HepG2 (cell line): Measurements from ENCODE around the gene ZBTB21. TPM values are rescaled to one million over a fixed set of nuclear protein-coding genes. Genes with fewer than 3 reads are reported as not detected.

Source experiments
- ATAC-seq: fragments of 200-7000 bp; cut with Tn5 transposase; 3 replicates; pipeline ENCODE4 v1.9.1; 2020; ENCODE audit warnings: mild to moderate bottlenecking, moderate library complexity
- BruUV-seq: library from RNA; stranded (reverse); fragments of 400-500 nt; replicated peaks from 2 replicates; lab custom pipeline; 2021; lab: Mats Ljungman, UMichigan
- CTCF ChIA-PET: fragments of 300-600 bp; formaldehyde crosslinking; extraction: SDS; loops from one replicate; lab custom pipeline; 2021; ENCODE audit warnings: low total read pairs, inconsistent platforms, low intra/inter-chr PET ratio; lab: Yijun Ruan, JAX
- POLR2A ChIA-PET: fragments of 350-600 bp; sonication (Branson Sonifier 250); formaldehyde crosslinking; loops from one replicate; lab custom pipeline; 2020; ENCODE audit warnings: antibody characterized with exemption, inconsistent platforms; lab: Yijun Ruan, JAX
- DNase-seq: peaks from one replicate; pipeline ENCODE4 v3.0.0-alpha.2; 2015; ENCODE audit warnings: low spot score
- FAIRE-seq: peaks from 3 replicates; lab custom pipeline; 2011; peaks lifted over from hg19 to GRCh38; lab: Jason Lieb, UNC
- H2AFZ ChIP-seq: one replicate; pipeline ENCODE4 v1.6.1; 2011; ENCODE audit warnings: low read length, inconsistent platforms
- H3K27ac ChIP-seq: fragments of 300-600 bp; 3 replicates; pipeline ENCODE4 v1.8.0; 2011; ENCODE audit warnings: mixed run types, mild to moderate bottlenecking, mixed read lengths, low read length, inconsistent platforms; ENCODE audit not compliant: insufficient read depth; ENCODE audit errors: extremely low read length
- H3K27me3 ChIP-seq, 2 experiments: fragments of 200-600 bp in 1 of 2; 2 replicates in 1 of 2; 3 replicates in 1 of 2; pipeline versions ENCODE4 v1.6.0 to v1.8.0; 2011; ENCODE audit warnings: low read length in 2 of 2, mild to moderate bottlenecking in 2 of 2, moderate library complexity in 2 of 2, inconsistent platforms in 1 of 2; ENCODE audit not compliant: insufficient read depth in 2 of 2, control insufficient read depth in 1 of 2
- H3K36me3 ChIP-seq, 2 experiments: fragments of 200-600 bp in 1 of 2; replicated peaks in 1 of 2; 2 replicates in 1 of 2; 3 replicates in 1 of 2; pipeline versions ENCODE4 v1.5.1 to v1.8.0; 2011; ENCODE audit warnings: low read length in 2 of 2, inconsistent platforms in 1 of 2; ENCODE audit not compliant: insufficient read depth in 2 of 2, control insufficient read depth in 1 of 2
- H3K4me1 ChIP-seq: 2 replicates; pipeline ENCODE4 v1.5.1; 2012; ENCODE audit warnings: low read length, inconsistent platforms; ENCODE audit not compliant: insufficient read depth
- H3K4me2 ChIP-seq: 2 replicates; pipeline ENCODE4 v1.6.0; 2011; ENCODE audit warnings: low read depth, low read length, inconsistent platforms
- H3K4me3 ChIP-seq, 3 experiments: fragments of 200-600 bp in 1 of 3; sonication (generic), shearing (Covaris generic) in 1 of 3; replicated peaks in 1 of 3; 2 replicates each; pipeline ENCODE4 v1.5.1; 2011 to 2016; ENCODE audit warnings: low read length in 3 of 3, inconsistent platforms in 2 of 3, low read depth in 2 of 3, mild to moderate bottlenecking in 2 of 3, control low read depth in 1 of 3, mixed read lengths in 1 of 3; ENCODE audit not compliant: insufficient read depth in 1 of 3
- H3K79me2 ChIP-seq: one replicate; pipeline ENCODE4 v1.6.1; 2011; ENCODE audit warnings: low read length, inconsistent platforms; ENCODE audit not compliant: insufficient read depth
- H3K9ac ChIP-seq: 2 replicates; pipeline ENCODE4 v1.6.0; 2011; ENCODE audit warnings: mild to moderate bottlenecking, low read depth, low read length, inconsistent platforms; ENCODE audit not compliant: insufficient read depth
- H3K9me3 ChIP-seq: 2 replicates; pipeline ENCODE4 v1.5.1; 2012; ENCODE audit warnings: mild to moderate bottlenecking, low read length
- H4K20me1 ChIP-seq: 2 replicates; pipeline ENCODE4 v1.6.0; 2011; ENCODE audit warnings: inconsistent platforms, mild to moderate bottlenecking, low read length, moderate library complexity; ENCODE audit not compliant: insufficient read depth
- ARNTL ChIP-seq: sonication (generic); formaldehyde crosslinking; IDR thresholded peaks from 2 replicates; pipeline ENCODE4 v1.4.0; 2020; ENCODE audit warnings: mild to moderate bottlenecking, missing genetic modification reagents
- ATF3 ChIP-seq: sonication (generic); formaldehyde crosslinking; IDR thresholded peaks from 2 replicates; pipeline ENCODE4 v1.4.0; 2020; ENCODE audit warnings: missing genetic modification reagents
- ERF ChIP-seq: IDR thresholded peaks from 2 replicates; pipeline ENCODE4 v1.6.1; 2018; ENCODE audit warnings: missing biosample characterization, missing genetic modification reagents
- GMEB1 ChIP-seq: sonication (generic); formaldehyde crosslinking; IDR thresholded peaks from 2 replicates; pipeline ENCODE4 v1.5.1; 2020; ENCODE audit warnings: missing genetic modification reagents, mild to moderate bottlenecking, borderline replicate concordance
- HOMEZ ChIP-seq: IDR thresholded peaks from 2 replicates; pipeline ENCODE4 v1.6.1; 2016; ENCODE audit warnings: low read depth
- MAFK ChIP-seq, 2 experiments: IDR thresholded peaks in 1 of 2; conservative IDR thresholded peaks in 1 of 2; 2 replicates each; pipeline ENCODE4 v1.6.1; 2011; ENCODE audit warnings: improper control_type of control experiment in 2 of 2, low read length in 2 of 2
- NFE2 ChIP-seq: sonication (generic); formaldehyde crosslinking; IDR thresholded peaks from 2 replicates; pipeline ENCODE4 v1.4.0; 2020; ENCODE audit warnings: missing genetic modification reagents
- SMAD3 ChIP-seq: sonication (generic); formaldehyde crosslinking; IDR thresholded peaks from 2 replicates; pipeline ENCODE4 v1.4.0; 2020; ENCODE audit warnings: missing genetic modification reagents
- TGIF2 ChIP-seq: IDR thresholded peaks from 2 replicates; pipeline ENCODE4 v1.6.1; 2016; ENCODE audit warnings: control low read depth, missing compliant biosample characterization
- ZBTB25 ChIP-seq: IDR thresholded peaks from 2 replicates; pipeline ENCODE4 v1.6.1; 2018; ENCODE audit warnings: missing genetic modification reagents
- ZIK1 ChIP-seq: sonication (generic); formaldehyde crosslinking; IDR thresholded peaks from 2 replicates; pipeline ENCODE4 v1.5.0; 2020; ENCODE audit warnings: mild to moderate bottlenecking, low read depth, missing genetic modification reagents, borderline replicate concordance
- ZNF503 ChIP-seq: sonication (generic); formaldehyde crosslinking; IDR thresholded peaks from 2 replicates; pipeline ENCODE4 v1.4.0; 2020; ENCODE audit warnings: missing genetic modification reagents
- ZNF761 ChIP-seq: sonication (generic); formaldehyde crosslinking; conservative IDR thresholded peaks from 2 replicates; pipeline ENCODE4 v1.4.0; 2020; ENCODE audit warnings: mild to moderate bottlenecking, missing genetic modification reagents
- ZUFSP ChIP-seq: sonication (generic); formaldehyde crosslinking; IDR thresholded peaks from 2 replicates; pipeline ENCODE4 v1.9.0; 2021; ENCODE audit warnings: missing genetic modification reagents, mild to moderate bottlenecking, borderline replicate concordance
- WGBS: methylation state at CpG from one replicate; pipeline ENCODE4 v1.1.6; 2017; ENCODE audit warnings: low lambda C conversion rate; 5-methylcytosine and 5-hydroxymethylcytosine counted together
- in situ Hi-C: cut with HindIII; loops from 2 replicates; pipeline ENCODE4 v1.10.0; 2017; ENCODE audit warnings: low pct_unique_long_range_greater_than_20kb; ENCODE audit not compliant: extremely low pct_ligation_motif_present
- intact Hi-C: fragments of 100-400 bp; cut with micrococcal nuclease; formaldehyde crosslinking; loops from one replicate; pipeline ENCODE4 v1.10.0; 2022; ENCODE audit not compliant: unreplicated experiment
- polyA plus RNA-seq, 8 experiments: library from polyadenylated mRNA; depleted of rRNA in 3 of 8; stranded (reverse) in 7 of 8; unstranded in 1 of 8; fragments of >200 nt; fragmentation: Illumina TruSeq in 4 of 8; extraction: Trizol in 4 of 8; gene quantifications; 2 replicates each; pipeline versions ENCODE4 v1.2.1 to v1.2.3, GENCODE V29; 2011 to 2016; ENCODE audit warnings: low read depth in 4 of 8, missing spikeins in 1 of 8, mixed read lengths in 1 of 8; ENCODE audit not compliant: insufficient read depth in 1 of 8
- total RNA-seq, 5 experiments: library from RNA; depleted of rRNA; stranded (reverse); fragments of >200 nt; fragmentation: Illumina TruSeq; extraction: Trizol; gene quantifications; 2 replicates each; pipeline ENCODE4 v1.2.3, GENCODE V29; 2016; ENCODE audit warnings: low read depth in 1 of 5

The ZBTB21 gene
- total and polyA plus RNA-seq, 2 of the 13 experiments (the other 11 are each of a cell fraction or from before 2014, with no cell fraction given): 4.5 to 6.1 TPM

- Histone ChIP-seq H3K9ac (no peak overlapping the region), H3K4me1 (peaks cover 43% of the 10 kb centered on the region), H3K36me3 (no peaks in the 10 kb centered on the region), H3K4me3 (no peak overlapping the region), H3K27ac (no peak overlapping the region), H3K9me3 (peaks cover 7% of the 10 kb centered on the region; the same call in 1 of the 2 replicates), H3K79me2 (no peaks in the 10 kb centered on the region), H3K27me3 (no peaks in the 10 kb centered on the region), H2AFZ (no peak overlapping the region), H4K20me1 (no peaks in the 10 kb centered on the region), H3K4me2 (peak overlapping the region; percentile 79; the same call in 1 of the 2 replicates)
- CTCF ChIA-PET: no interaction called here
- WGBS: 67% methylated on average over 4 of the region's 4 CpGs
- ATAC-seq (no peak), FAIRE-seq (no peak), DNase-seq (no peak)
- POLR2A ChIA-PET: interaction anchor here (1.6 kb wide), 1 partner anchor 17 kb away, joined by 8 read pairs; no protein-coding TSS in a partner anchor
- intact Hi-C loops: loop anchor here (2.0 kb wide), 1 partner anchor 14 kb away; no protein-coding TSS in a partner anchor
- in situ Hi-C loops: no loop called here
- BruUV-seq: no TSS peak
- TF ChIP-seq TGIF2: no peak
- TF ChIP-seq NFE2: no peak
- no peak for TF ChIP-seq ZNF761 (CRISPR knock-in tag)
- no peak for TF ChIP-seq ZUFSP (CRISPR knock-in tag)
- TF ChIP-seq MAFK (conservative IDR thresholded peaks at IDR 0.05 in 1 of 2, IDR thresholded peaks at IDR 0.05 in 1 of 2; ENCODE audit: low read length in 2 of 2): no peak
- no peak for TF ChIP-seq HOMEZ (CRISPR knock-in tag)
- no peak for TF ChIP-seq ZNF503 (CRISPR knock-in tag)
- no peak for TF ChIP-seq ARNTL (CRISPR knock-in tag)
- TF ChIP-seq SMAD3 (CRISPR knock-in tag): no peak
- no peak for TF ChIP-seq ZIK1 (CRISPR knock-in tag)
- no peak for TF ChIP-seq ATF3 (CRISPR knock-in tag)
- TF ChIP-seq ERF: no peak
- TF ChIP-seq ZBTB25: no peak
- no peak for TF ChIP-seq GMEB1 (CRISPR knock-in tag)
Observed at GRCh38 chr21:41974752-41975053, 35.5 kb downstream of the ZBTB21 start.
